ENCODE measurements around the gene SPTBN1.
A peak's percentile ranks its signal among the peaks of the same experiment; 100 is the strongest.
"Not testable (repeated sequence)": the region's sequence is repeated elsewhere in the genome, so short reads cannot be mapped to it uniquely, and the experiment has no call there.

SPTBN1 gene

DNA sequence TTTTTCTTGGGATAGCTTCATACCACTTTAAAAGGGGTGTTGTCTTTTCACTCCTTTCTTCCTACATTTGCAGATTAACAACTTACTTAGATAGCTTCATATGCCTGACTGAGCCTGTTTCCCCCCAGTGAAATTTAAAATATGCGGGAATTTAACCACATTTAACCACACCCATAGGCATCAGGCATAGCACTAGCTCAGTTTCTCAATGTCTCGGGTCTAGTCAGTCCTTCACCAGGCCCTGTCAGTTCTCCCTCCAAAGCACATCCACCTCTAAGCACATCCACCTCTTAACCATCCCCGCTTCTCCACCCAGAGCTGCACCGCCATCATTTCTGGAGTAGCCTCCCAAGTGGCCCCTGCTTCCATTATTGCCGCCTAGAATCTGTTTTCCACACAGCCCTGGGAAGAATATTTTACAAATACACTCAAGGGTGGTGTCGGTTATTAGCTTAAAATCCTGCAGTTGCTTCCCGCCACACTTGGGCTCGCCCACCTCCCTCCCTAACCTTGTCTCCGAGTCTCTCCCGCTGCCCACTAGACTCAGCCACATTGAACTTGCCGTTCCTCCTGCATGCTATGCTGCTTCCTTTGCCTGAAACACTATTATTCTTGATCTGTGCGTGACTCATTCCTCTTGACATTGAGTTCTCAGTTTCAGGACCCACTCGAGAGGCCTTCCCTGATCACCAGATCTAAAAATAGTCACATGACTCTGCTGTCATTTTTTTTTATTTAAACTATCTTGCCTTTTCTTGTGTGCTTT, 68.3 kb downstream of the SPTBN1 start:
- in situ Hi-C loops (cut with MboI; ENCODE audit: low sequenced_read_pairs) = loop anchor here (5.0 kb wide), 1 partner anchor 123 kb away; no protein-coding TSS in a partner anchor
- no peaks in the 10 kb centered on the region for H3K9me3 ChIP-seq
- peaks cover 3% of the 10 kb centered on the region for H3K36me3 ChIP-seq (replicated peaks)
- H3K4me1 ChIP-seq = peaks cover 18% of the 10 kb centered on the region
- peak in 1 of 2 experiments; percentile 18 for DNase-seq (ENCODE audit: low spot score in 2 of 2)
- H3K4me3 ChIP-seq = no peak overlapping the region
- H3K27me3 ChIP-seq (ENCODE audit: low read depth) = no peaks in the 10 kb centered on the region

DNA sequence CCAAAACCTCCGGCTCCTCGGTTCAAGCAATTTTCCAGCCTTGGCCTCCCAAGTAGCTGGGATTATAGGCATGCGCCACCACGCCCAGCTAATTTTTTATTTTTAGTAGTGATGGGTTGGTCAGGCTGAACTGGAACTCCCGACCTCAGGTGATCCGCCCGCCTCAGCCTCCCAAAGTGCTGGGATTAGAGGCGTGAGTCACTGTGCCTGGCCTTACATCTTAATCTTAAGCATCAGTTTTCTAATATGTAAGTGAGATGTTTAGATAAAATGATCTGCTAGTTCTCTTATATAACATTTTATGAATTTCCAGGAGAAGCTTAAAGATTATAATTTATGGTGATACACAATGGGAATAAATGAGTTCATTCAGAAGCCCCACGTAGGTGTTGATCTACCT, 69.2 kb downstream of the SPTBN1 start:
- DNase-seq (ENCODE audit: low spot score in 2 of 2) = no peak
- in situ Hi-C loops (cut with MboI; ENCODE audit: low sequenced_read_pairs) = no loop called here
- no peak overlapping the region for H3K4me3 ChIP-seq
- peaks cover 18% of the 10 kb centered on the region for H3K4me1 ChIP-seq
- no peaks in the 10 kb centered on the region for H3K9me3 ChIP-seq
- no peaks in the 10 kb centered on the region for H3K27me3 ChIP-seq (ENCODE audit: low read depth)
- H3K36me3 ChIP-seq (replicated peaks) = peaks cover 3% of the 10 kb centered on the region

DNA sequence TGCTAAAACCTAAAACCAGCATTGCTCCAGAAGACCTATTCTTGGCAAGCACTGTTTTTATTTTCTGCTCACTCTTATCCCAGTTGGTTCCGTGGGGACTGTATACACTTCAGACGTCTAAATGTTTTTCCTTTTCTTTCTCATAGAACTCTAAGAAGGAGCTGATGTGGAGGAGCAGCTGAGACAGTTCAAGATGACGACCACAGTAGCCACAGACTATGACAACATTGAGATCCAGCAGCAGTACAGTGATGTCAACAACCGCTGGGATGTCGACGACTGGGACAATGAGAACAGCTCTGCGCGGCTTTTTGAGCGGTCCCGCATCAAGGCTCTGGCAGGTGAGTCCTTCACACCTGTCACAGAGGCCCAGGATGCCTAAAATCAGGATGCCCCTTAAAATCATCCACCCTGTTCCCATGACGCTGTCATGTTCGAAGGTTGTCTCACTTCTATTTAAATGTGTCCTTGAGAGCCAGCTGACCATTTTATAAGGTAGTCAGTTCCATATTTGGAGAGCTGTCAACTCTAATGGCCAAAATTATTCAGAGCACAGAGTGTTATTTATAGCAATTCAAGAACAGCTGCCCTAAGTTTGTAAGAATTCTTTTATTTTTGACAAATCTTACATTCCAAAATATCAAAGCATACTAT, 70.2 kb downstream of the SPTBN1 start:
- in situ Hi-C loops (cut with MboI; ENCODE audit: low sequenced_read_pairs) = no loop called here
- H3K9me3 ChIP-seq = no peaks in the 10 kb centered on the region
- DNase-seq (ENCODE audit: low spot score in 2 of 2) = no peak
- no peaks in the 10 kb centered on the region for H3K27me3 ChIP-seq (ENCODE audit: low read depth)
- H3K4me3 ChIP-seq = no peak overlapping the region
- H3K36me3 ChIP-seq (replicated peaks) = peaks cover 3% of the 10 kb centered on the region
- H3K4me1 ChIP-seq = peaks cover 18% of the 10 kb centered on the region

DNA sequence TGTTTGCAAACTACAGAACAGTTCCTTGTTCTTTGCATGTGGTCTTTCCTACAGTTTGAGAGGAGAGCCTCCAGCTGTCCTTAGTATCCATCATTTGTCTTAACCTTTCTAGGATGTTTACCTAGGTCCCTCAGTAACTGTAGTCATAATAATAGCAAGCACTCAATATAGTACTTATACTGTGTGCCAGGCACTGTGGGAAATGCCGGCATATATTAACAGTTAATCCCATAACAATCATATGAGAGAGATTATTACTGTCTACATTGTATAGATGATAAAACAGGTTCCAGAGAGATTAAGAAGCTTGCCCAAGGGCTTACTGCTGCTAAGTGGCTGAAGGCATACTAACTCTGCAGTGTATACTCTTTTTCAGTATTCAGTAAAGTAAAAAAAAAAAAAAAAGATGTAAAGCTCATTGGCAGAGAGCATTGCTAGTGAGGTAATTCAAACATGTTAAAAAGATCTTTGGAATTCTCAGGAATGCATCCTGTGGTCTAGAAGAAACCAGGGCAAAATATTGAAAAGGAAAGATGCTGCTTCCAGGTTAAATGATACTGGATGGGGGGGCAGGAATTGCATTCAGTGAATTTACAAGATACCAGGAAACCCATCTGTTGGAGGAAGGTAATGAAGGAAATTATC, 72.3 kb downstream of the SPTBN1 start:
- peaks cover 3% of the 10 kb centered on the region for H3K36me3 ChIP-seq (replicated peaks)
- no peaks in the 10 kb centered on the region for H3K27me3 ChIP-seq (ENCODE audit: low read depth)
- H3K9me3 ChIP-seq = no peaks in the 10 kb centered on the region
- DNase-seq (ENCODE audit: low spot score in 2 of 2) = peak; percentile 67 to 97
- peaks cover 27% of the 10 kb centered on the region for H3K4me1 ChIP-seq
- H3K4me3 ChIP-seq = no peak overlapping the region
- in situ Hi-C loops (cut with MboI; ENCODE audit: low sequenced_read_pairs) = no loop called here

DNA sequence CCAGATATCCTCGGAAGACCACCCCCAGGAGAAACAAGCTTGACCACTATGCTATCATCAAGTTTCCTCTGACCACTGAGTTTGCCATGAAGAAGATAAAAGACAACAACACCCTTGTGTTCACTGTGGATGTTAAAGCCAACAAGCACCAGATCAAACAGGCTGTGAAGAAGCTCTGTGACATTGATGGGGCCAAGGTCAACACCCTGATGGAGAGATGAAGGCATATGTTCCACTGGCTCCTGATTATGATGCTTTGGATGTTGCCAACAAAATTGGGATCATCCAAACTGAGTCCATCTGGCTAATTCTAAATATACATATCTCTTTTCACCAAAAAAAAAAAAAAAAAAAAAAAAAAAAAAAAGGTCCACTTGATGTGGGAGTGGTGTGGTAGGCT, 73.4 kb downstream of the SPTBN1 start:
- H3K36me3 ChIP-seq (replicated peaks); in situ Hi-C loops (cut with MboI; ENCODE audit: low sequenced_read_pairs); H3K9me3 ChIP-seq; H3K4me3 ChIP-seq; DNase-seq (ENCODE audit: low spot score in 2 of 2); H3K27me3 ChIP-seq (ENCODE audit: low read depth): not testable (repeated sequence)
- peaks cover 32% of the 10 kb centered on the region for H3K4me1 ChIP-seq

DNA sequence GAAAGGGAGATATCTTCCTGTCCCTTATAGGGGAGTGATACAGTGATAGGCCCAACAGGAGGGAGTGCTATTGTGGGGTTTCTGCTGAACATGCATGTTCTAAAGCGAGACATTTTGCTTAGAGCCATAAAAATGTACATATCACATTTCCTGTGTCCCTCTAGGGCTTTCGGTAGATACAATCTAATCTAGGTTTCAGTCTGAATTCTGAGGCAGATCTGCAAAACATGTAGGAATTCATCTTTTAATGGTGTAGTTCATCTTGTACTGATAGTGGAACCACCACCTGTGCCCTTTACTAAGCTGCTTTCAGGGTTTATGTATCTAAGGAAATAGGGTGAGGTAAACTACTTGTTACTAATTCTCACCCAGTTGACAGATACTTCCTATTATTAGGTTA, 73.8 kb downstream of the SPTBN1 start:
- in situ Hi-C loops (cut with MboI; ENCODE audit: low sequenced_read_pairs) = no loop called here
- Histone ChIP-seq H3K27me3 (ENCODE audit: low read depth) (no peaks in the 10 kb centered on the region), H3K4me1 (peaks cover 34% of the 10 kb centered on the region), H3K9me3 (no peaks in the 10 kb centered on the region), H3K4me3 (no peak overlapping the region), H3K36me3 (replicated peaks) (peaks cover 3% of the 10 kb centered on the region)
- DNase-seq (ENCODE audit: low spot score in 2 of 2) = no peak

DNA sequence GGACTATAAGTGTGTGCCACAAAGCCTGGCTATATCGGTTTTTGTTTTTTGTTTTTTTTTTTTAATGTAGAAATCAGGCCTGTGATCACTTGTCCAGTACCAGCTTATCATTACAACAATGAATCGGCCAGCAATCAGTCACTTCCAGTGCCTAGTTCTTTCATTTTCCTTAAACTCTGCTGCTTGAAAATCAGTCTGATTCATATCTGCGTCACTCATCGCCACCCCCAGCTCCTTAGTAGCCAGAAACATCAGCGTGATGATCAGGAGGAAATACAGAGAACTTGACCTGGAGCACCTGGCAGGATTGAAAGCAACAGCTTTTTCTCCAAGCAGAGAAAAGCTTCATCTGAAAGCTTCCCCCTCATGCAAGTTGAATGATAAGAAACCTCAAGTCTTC, 75.4 kb downstream of the SPTBN1 start:
- DNase-seq (ENCODE audit: low spot score in 2 of 2) = no peak
- in situ Hi-C loops (cut with MboI; ENCODE audit: low sequenced_read_pairs) = no loop called here
- no peaks in the 10 kb centered on the region for H3K27me3 ChIP-seq (ENCODE audit: low read depth)
- no peak overlapping the region for H3K4me3 ChIP-seq
- peaks cover 39% of the 10 kb centered on the region for H3K4me1 ChIP-seq
- H3K9me3 ChIP-seq = no peaks in the 10 kb centered on the region
- peaks cover 3% of the 10 kb centered on the region for H3K36me3 ChIP-seq (replicated peaks)

DNA sequence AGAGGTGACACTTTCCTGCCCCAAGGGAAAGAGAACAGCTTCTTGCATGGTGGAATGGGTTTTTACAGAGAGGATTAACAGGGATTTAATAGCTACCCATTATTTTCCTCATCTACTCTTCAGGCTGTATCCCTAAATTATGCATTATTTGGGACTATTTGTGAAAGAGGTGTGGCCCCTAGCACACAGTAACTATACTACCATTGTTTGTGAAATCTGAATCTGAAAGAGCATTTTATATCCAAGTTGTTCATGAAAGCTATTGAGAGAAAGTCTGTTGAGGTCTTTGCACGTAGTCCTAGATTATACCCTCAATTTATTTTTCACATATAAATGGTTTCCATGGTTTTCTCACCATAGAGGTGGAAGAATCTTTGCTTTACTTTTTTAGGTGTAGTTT, 78.1 kb downstream of the SPTBN1 start:
- no peaks in the 10 kb centered on the region for H3K36me3 ChIP-seq (replicated peaks)

DNA sequence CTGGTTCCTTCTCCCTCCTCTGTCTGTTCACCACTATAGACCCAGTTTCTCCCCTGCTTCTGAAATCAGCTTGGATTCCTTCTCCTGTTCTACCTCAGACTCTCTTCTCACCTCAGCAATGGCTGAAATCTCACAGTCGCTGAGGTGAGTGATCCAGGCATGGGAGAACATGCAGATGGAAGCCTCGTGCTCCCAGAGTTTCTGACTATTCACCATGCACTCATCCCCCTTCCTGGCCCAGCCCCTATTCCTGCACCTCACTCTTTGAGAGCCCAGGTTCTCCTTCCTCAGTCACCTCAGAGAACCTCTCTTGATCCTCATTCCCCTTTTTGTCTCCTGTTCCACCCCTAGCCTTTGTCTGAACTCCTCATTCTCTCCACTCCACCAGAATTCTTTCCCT, 78.5 kb downstream of the SPTBN1 start:
- Histone ChIP-seq H3K9me3 (no peaks in the 10 kb centered on the region), H3K4me3 (no peak overlapping the region), H3K4me1 (peaks cover 27% of the 10 kb centered on the region), H3K27me3 (ENCODE audit: low read depth) (no peaks in the 10 kb centered on the region), H3K36me3 (replicated peaks) (no peaks in the 10 kb centered on the region)
- DNase-seq (ENCODE audit: low spot score in 2 of 2) = peak in 1 of 2 experiments; percentile 30
- in situ Hi-C loops (cut with MboI; ENCODE audit: low sequenced_read_pairs) = no loop called here

More for the DNA sequence above, 78.1 kb downstream of the SPTBN1 start:
- H3K4me3 ChIP-seq = no peak overlapping the region
- peak in 1 of 2 experiments; percentile 97 for DNase-seq (ENCODE audit: low spot score in 2 of 2)
- peaks cover 27% of the 10 kb centered on the region for H3K4me1 ChIP-seq
- H3K27me3 ChIP-seq (ENCODE audit: low read depth) = no peaks in the 10 kb centered on the region
- in situ Hi-C loops (cut with MboI; ENCODE audit: low sequenced_read_pairs) = no loop called here
- H3K9me3 ChIP-seq = no peaks in the 10 kb centered on the region

DNA sequence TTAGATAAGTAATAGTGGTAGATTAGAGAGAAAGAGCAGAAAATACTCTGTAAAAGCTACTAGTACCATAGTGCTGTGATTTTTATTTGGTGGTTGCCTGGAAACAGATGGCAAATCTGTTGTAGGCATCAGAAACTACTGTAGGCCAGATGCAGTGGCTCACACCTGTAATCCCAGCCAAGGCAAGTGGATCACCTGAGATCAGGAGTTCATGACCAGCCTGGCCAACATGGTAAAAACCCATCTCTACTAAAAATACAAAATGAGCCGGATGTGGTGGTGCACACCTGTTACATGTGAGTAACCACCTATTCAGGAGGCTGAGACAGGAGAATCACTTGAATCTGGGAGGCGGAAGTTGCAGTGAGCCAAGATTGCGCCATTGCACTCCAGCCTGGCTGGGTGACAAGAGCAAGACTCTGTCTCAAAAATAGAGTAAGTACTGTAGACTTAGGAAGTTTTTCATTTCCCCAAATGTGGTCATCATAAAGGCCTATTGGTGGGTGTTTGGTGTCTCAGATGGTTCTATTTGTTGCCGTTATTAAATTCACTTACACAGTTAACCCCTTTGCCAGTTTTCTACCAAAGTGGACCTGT, 79.6 kb downstream of the SPTBN1 start:
- H3K4me1 ChIP-seq = peaks cover 27% of the 10 kb centered on the region
- H3K36me3 ChIP-seq (replicated peaks) = no peaks in the 10 kb centered on the region
- no peak for DNase-seq (ENCODE audit: low spot score in 2 of 2)
- in situ Hi-C loops (cut with MboI; ENCODE audit: low sequenced_read_pairs) = no loop called here
- no peaks in the 10 kb centered on the region for H3K9me3 ChIP-seq
- H3K27me3 ChIP-seq (ENCODE audit: low read depth) = no peaks in the 10 kb centered on the region
- no peak overlapping the region for H3K4me3 ChIP-seq

DNA sequence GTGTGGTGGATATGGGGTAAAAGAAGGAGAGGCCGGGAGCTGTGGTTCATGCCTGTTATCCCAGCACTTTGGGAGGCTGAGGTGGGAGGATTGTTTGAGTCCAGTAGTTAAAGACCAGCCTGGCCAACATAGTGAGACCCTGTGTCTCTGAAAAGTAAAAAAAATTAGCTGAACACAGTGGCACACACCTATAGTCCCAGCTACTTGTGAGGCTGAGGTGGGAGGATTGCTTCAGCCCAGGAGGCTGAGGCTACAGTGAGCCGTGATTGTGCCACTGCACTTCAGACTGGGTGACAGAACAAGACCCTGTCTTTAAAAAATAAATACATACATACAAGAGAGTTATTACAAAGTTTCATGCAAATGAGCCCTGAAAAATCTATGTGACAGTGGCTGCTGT, 80.6 kb downstream of the SPTBN1 start:
- in situ Hi-C loops (cut with MboI; ENCODE audit: low sequenced_read_pairs) = no loop called here
- no peaks in the 10 kb centered on the region for H3K9me3 ChIP-seq
- H3K27me3 ChIP-seq (ENCODE audit: low read depth) = no peaks in the 10 kb centered on the region
- H3K4me3 ChIP-seq = no peak overlapping the region
- no peaks in the 10 kb centered on the region for H3K36me3 ChIP-seq (replicated peaks)
- H3K4me1 ChIP-seq = peaks cover 27% of the 10 kb centered on the region
- DNase-seq (ENCODE audit: low spot score in 2 of 2) = no peak

DNA sequence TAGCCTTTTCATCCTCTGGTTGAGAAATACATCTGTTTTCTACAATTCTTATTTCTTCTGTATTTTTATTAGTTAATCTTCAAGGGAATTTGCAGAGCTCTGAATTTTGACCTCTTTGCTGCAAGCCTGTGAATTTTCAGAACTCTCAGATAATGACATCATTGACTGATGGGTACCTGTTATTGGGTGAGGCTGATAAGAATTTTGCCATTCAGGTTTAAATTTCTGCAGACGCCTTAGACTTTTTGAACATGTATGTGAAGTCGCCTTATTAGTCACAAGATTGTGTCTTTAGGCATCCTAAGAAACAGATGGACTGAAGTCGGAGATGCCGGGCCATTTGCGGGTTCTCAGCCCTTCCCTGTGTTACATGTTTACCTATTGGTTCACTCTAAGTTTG, 82.4 kb downstream of the SPTBN1 start:
- Histone ChIP-seq H3K4me3 (no peak overlapping the region), H3K36me3 (replicated peaks) (no peaks in the 10 kb centered on the region), H3K9me3 (no peaks in the 10 kb centered on the region), H3K27me3 (ENCODE audit: low read depth) (no peaks in the 10 kb centered on the region), H3K4me1 (peaks cover 18% of the 10 kb centered on the region)
- DNase-seq (ENCODE audit: low spot score in 2 of 2) = no peak
- in situ Hi-C loops (cut with MboI; ENCODE audit: low sequenced_read_pairs) = no loop called here

DNA sequence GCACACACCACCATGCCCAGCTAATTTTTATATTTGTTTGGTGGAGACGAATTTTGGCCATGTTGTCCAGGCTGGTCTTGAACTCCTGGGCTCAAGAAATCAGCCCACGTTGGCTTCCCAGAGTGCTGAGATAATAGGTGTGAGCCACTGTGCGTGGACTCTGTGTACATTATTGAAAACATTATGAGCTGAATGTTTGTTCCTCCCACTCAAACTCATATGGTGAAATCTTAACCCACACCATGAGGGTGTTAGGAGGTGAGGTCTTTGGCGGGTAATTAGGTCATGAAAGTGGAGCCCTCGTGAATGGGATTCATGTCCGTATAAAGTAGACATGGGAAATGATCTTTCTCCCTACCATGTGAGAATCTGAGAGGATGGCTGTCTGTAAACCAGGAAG, 83.6 kb downstream of the SPTBN1 start:
- H3K4me3 ChIP-seq = no peak overlapping the region
- H3K27me3 ChIP-seq (ENCODE audit: low read depth) = no peaks in the 10 kb centered on the region
- no peaks in the 10 kb centered on the region for H3K9me3 ChIP-seq
- in situ Hi-C loops (cut with MboI; ENCODE audit: low sequenced_read_pairs) = no loop called here
- H3K4me1 ChIP-seq = peaks cover 8% of the 10 kb centered on the region
- DNase-seq (ENCODE audit: low spot score in 2 of 2) = no peak
- H3K36me3 ChIP-seq (replicated peaks) = no peaks in the 10 kb centered on the region

DNA sequence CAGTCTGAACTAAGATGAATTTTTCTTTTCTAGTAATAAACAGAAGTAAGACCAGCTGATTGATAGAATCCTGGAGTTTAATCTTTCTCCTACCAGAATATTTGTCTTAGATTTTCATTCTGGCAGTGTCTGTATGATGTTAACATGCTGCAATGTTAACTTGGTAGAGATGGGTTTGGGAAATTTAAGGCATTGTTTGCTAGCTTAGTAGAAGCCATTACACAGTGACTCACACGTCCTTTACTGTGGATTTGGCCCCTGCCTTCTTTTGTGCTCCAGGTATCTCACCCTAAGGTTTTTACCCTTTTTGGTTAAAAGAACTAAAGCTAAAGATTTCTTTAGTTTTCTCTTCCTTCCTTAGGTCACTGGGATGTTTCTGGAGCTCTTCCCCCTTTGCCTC, 84.1 kb downstream of the SPTBN1 start:
- DNase-seq (ENCODE audit: low spot score in 2 of 2) = no peak
- Histone ChIP-seq H3K4me3 (no peak overlapping the region), H3K36me3 (replicated peaks) (no peaks in the 10 kb centered on the region), H3K27me3 (ENCODE audit: low read depth) (no peaks in the 10 kb centered on the region), H3K4me1 (peaks cover 3% of the 10 kb centered on the region), H3K9me3 (no peaks in the 10 kb centered on the region)
- in situ Hi-C loops (cut with MboI; ENCODE audit: low sequenced_read_pairs) = no loop called here

All from HAP-1 (cell line).